Neuron (in vitro differentiated cells): ENCODE measurements around the gene BCL11B.

ENCODE experiments used
- H2AFZ ChIP-seq: one replicate; pipeline ENCODE4 v1.6.1; 2013; ENCODE audit warnings: low read depth, mild to moderate bottlenecking, inconsistent platforms, low read length, moderate library complexity
- H3K27me3 ChIP-seq: one replicate; pipeline ENCODE4 v1.6.1; 2013; ENCODE audit warnings: low read length; ENCODE audit not compliant: insufficient read depth
- H3K36me3 ChIP-seq: one replicate; pipeline ENCODE4 v1.6.1; 2013; ENCODE audit warnings: low read length; ENCODE audit not compliant: insufficient read depth
- H3K4me1 ChIP-seq: one replicate; pipeline ENCODE4 v1.6.1; 2013; ENCODE audit warnings: low read length; ENCODE audit not compliant: insufficient read depth
- H3K4me3 ChIP-seq: 2 replicates; pipeline ENCODE4 v1.5.1; 2013; ENCODE audit warnings: mild to moderate bottlenecking, low read length, moderate library complexity
- H3K9me3 ChIP-seq: one replicate; pipeline ENCODE4 v1.6.1; 2013; ENCODE audit warnings: low read length

BCL11B gene

GRCh38 chr14:99181804-99182520, 90.0 kb downstream of the BCL11B start:
- no peaks in the 10 kb centered on the region for H3K9me3 ChIP-seq
- H3K27me3 ChIP-seq, result peaks cover 17% of the 10 kb centered on the region
- no peak overlapping the region for H3K4me3 ChIP-seq
- H2AFZ ChIP-seq, result no peak overlapping the region
- H3K36me3 ChIP-seq, result no peaks in the 10 kb centered on the region
- H3K4me1 ChIP-seq, result no peaks in the 10 kb centered on the region

GRCh38 chr14:99181241-99181640, 90.8 kb downstream of the BCL11B start:
- no peak overlapping the region for H3K4me3 ChIP-seq
- H2AFZ ChIP-seq, result no peak overlapping the region
- H3K36me3 ChIP-seq, result no peaks in the 10 kb centered on the region
- no peaks in the 10 kb centered on the region for H3K9me3 ChIP-seq
- H3K4me1 ChIP-seq, result no peaks in the 10 kb centered on the region
- H3K27me3 ChIP-seq, result peaks cover 17% of the 10 kb centered on the region

GRCh38 chr14:99179946-99180345, 92.1 kb downstream of the BCL11B start:
- no peaks in the 10 kb centered on the region for H3K9me3 ChIP-seq
- no peak overlapping the region for H3K4me3 ChIP-seq
- H3K4me1 ChIP-seq, result no peaks in the 10 kb centered on the region
- H3K36me3 ChIP-seq, result no peaks in the 10 kb centered on the region
- no peak overlapping the region for H2AFZ ChIP-seq
- H3K27me3 ChIP-seq, result peaks cover 17% of the 10 kb centered on the region

- Histone ChIP-seq H3K36me3 (no peaks in the 10 kb centered on the region), H3K27me3 (peaks cover 17% of the 10 kb centered on the region), H2AFZ (no peak overlapping the region), H3K9me3 (no peaks in the 10 kb centered on the region), H3K4me1 (no peaks in the 10 kb centered on the region), H3K4me3 (no peak overlapping the region)
These were observed 92.5 kb downstream of the BCL11B start for GRCh38 chr14:99179506-99179905.

GRCh38 chr14:99177886-99178835, 93.8 kb downstream of the BCL11B start:
- H3K4me1 ChIP-seq, result no peaks in the 10 kb centered on the region
- no peak overlapping the region for H3K4me3 ChIP-seq
- H3K9me3 ChIP-seq, result no peaks in the 10 kb centered on the region
- no peak overlapping the region for H2AFZ ChIP-seq
- peaks cover 17% of the 10 kb centered on the region for H3K27me3 ChIP-seq
- no peaks in the 10 kb centered on the region for H3K36me3 ChIP-seq

GRCh38 chr14:99177046-99177655, 94.8 kb downstream of the BCL11B start:
- Histone ChIP-seq H3K4me3 (no peak overlapping the region), H3K36me3 (no peaks in the 10 kb centered on the region)

GRCh38 chr14:99176156-99176945, 95.6 kb downstream of the BCL11B start:
- Histone ChIP-seq H3K4me3 (no peak overlapping the region), H3K27me3 (peaks cover 17% of the 10 kb centered on the region), H3K4me1 (no peaks in the 10 kb centered on the region), H2AFZ (no peak overlapping the region), H3K9me3 (no peaks in the 10 kb centered on the region), H3K36me3 (no peaks in the 10 kb centered on the region)

More at GRCh38 chr14:99177046-99177655, 94.8 kb downstream of the BCL11B start:
- Histone ChIP-seq H2AFZ (no peak overlapping the region), H3K9me3 (no peaks in the 10 kb centered on the region), H3K27me3 (peaks cover 17% of the 10 kb centered on the region), H3K4me1 (no peaks in the 10 kb centered on the region)

GRCh38 chr14:99175331-99176155, 96.5 kb downstream of the BCL11B start:
- Histone ChIP-seq H3K9me3 (no peaks in the 10 kb centered on the region), H3K4me3 (no peak overlapping the region), H3K4me1 (no peaks in the 10 kb centered on the region), H3K27me3 (peaks cover 19% of the 10 kb centered on the region), H3K36me3 (no peaks in the 10 kb centered on the region), H2AFZ (no peak overlapping the region)

- Histone ChIP-seq H2AFZ (no peak overlapping the region), H3K27me3 (peaks cover 13% of the 10 kb centered on the region), H3K9me3 (no peaks in the 10 kb centered on the region), H3K4me1 (no peaks in the 10 kb centered on the region), H3K4me3 (no peak overlapping the region), H3K36me3 (no peaks in the 10 kb centered on the region)
These were observed 97.2 kb downstream of the BCL11B start for GRCh38 chr14:99174770-99175319.

- Histone ChIP-seq H2AFZ (no peak overlapping the region), H3K9me3 (no peaks in the 10 kb centered on the region), H3K4me1 (no peaks in the 10 kb centered on the region), H3K4me3 (no peak overlapping the region), H3K27me3 (peaks cover 13% of the 10 kb centered on the region), H3K36me3 (no peaks in the 10 kb centered on the region)
These were observed 97.8 kb downstream of the BCL11B start for GRCh38 chr14:99174081-99174769.

- Histone ChIP-seq H3K36me3 (no peaks in the 10 kb centered on the region), H3K4me1 (no peaks in the 10 kb centered on the region), H3K27me3 (peaks cover 13% of the 10 kb centered on the region), H3K9me3 (no peaks in the 10 kb centered on the region), H2AFZ (no peak overlapping the region), H3K4me3 (no peak overlapping the region)
These were observed 98.5 kb downstream of the BCL11B start for GRCh38 chr14:99173506-99173905.
